GM23338 (cell line): ENCODE data around the gene ALDH2. TPM values are rescaled to one million over a fixed set of nuclear protein-coding genes. Genes with fewer than 3 reads are reported as not detected.

Experiments
- ATAC-seq: fragments of 200-7000 bp; cut with Tn5 transposase; 3 replicates; pipeline ENCODE4 v1.9.1; 2020
- DNase-seq: peaks from one replicate; pipeline ENCODE4 v3.0.0-alpha.2; 2015; ENCODE audit warnings: low spot score
- H2AFZ ChIP-seq: fragments of 200-600 bp; sonication (generic); 2 replicates; pipeline ENCODE4 v1.8.0; 2016; ENCODE audit warnings: antibody characterized with exemption, mild to moderate bottlenecking, moderate library complexity
- H3F3A ChIP-seq: fragments of 200-600 bp; sonication (generic); replicated peaks from 2 replicates; pipeline ENCODE4 v1.8.0; 2017; ENCODE audit warnings: antibody characterized with exemption, mixed run types, low read depth
- H3K27ac ChIP-seq: fragments of 200-600 bp; sonication (generic); 2 replicates; pipeline ENCODE4 v1.6.1; 2016; ENCODE audit warnings: low read depth
- H3K27me3 ChIP-seq: fragments of 200-600 bp; sonication (generic); 2 replicates; pipeline ENCODE4 v1.8.0; 2016; ENCODE audit warnings: mild to moderate bottlenecking, mixed run types, moderate library complexity; ENCODE audit not compliant: insufficient read depth
- H3K36me3 ChIP-seq: fragments of 200-600 bp; sonication (generic); 2 replicates; pipeline ENCODE4 v1.8.0; 2016; ENCODE audit warnings: mild to moderate bottlenecking; ENCODE audit not compliant: insufficient read depth
- H3K4me1 ChIP-seq: fragments of 200-600 bp; sonication (generic); 2 replicates; pipeline ENCODE4 v1.8.0; 2016; ENCODE audit warnings: mild to moderate bottlenecking, moderate library complexity; ENCODE audit not compliant: insufficient read depth
- H3K4me2 ChIP-seq: fragments of 200-600 bp; sonication (generic); 2 replicates; pipeline ENCODE4 v1.7.1; 2017; ENCODE audit warnings: mixed run types
- H3K4me3 ChIP-seq: fragments of 200-600 bp; sonication (generic); 2 replicates; pipeline ENCODE4 v1.6.1; 2016; ENCODE audit warnings: mixed run types
- H3K79me2 ChIP-seq: fragments of 200-600 bp; sonication (generic); replicated peaks from 2 replicates; pipeline ENCODE4 v1.8.0; 2017; ENCODE audit warnings: mild to moderate bottlenecking; ENCODE audit not compliant: insufficient read depth
- H3K9me2 ChIP-seq: fragments of 200-600 bp; sonication (generic); 2 replicates; pipeline ENCODE4 v1.8.0; 2017; ENCODE audit not compliant: insufficient read depth
- H4K20me1 ChIP-seq: fragments of 200-600 bp; sonication (generic); replicated peaks from 2 replicates; pipeline ENCODE4 v1.8.0; 2017; ENCODE audit warnings: mild to moderate bottlenecking; ENCODE audit not compliant: insufficient read depth
- H3K27ac Mint-ChIP-seq: 2 replicates; pipeline ENCODE4 v1.8.0; 2020; ENCODE audit warnings: inconsistent platforms, mild to moderate bottlenecking, moderate library complexity, mixed read lengths
- H3K27me3 Mint-ChIP-seq: 3 replicates; pipeline ENCODE4 v1.8.0; 2022; ENCODE audit warnings: low read depth, mild to moderate bottlenecking, moderate library complexity, mixed read lengths, inconsistent platforms; ENCODE audit not compliant: insufficient read depth, poor library complexity
- H3K36me3 Mint-ChIP-seq: 3 replicates; pipeline ENCODE4 v1.8.0; 2021; ENCODE audit warnings: low read depth, mild to moderate bottlenecking, inconsistent platforms, moderate library complexity, mixed read lengths
- H3K4me1 Mint-ChIP-seq: 3 replicates; pipeline ENCODE4 v1.8.0; 2020; ENCODE audit warnings: mild to moderate bottlenecking, inconsistent platforms, mixed read lengths
- H3K4me3 Mint-ChIP-seq: 3 replicates; pipeline ENCODE4 v1.8.0; 2021; ENCODE audit warnings: moderate library complexity, mild to moderate bottlenecking, inconsistent platforms, mixed read lengths
- H3K9me3 Mint-ChIP-seq: 3 replicates; pipeline ENCODE4 v1.8.0; 2020; ENCODE audit warnings: moderate library complexity, mild to moderate bottlenecking, inconsistent platforms, mixed read lengths
- CREB1 ChIP-seq: fragments of 250-450 bp; sonication (Bioruptor Pico); IDR thresholded peaks from 2 replicates; pipeline ENCODE4 v1.5.0; 2020; ENCODE audit warnings: low read depth, mild to moderate bottlenecking, moderate library complexity
- EZH2 ChIP-seq: fragments of 200-600 bp; sonication (generic); IDR thresholded peaks from one replicate; pipeline ENCODE4 v1.8.0; 2017; ENCODE audit warnings: antibody characterized with exemption, mild to moderate bottlenecking, low read depth; ENCODE audit not compliant: unreplicated experiment
- EZH2phosphoT487 ChIP-seq: fragments of 200-600 bp; sonication (generic); IDR thresholded peaks from one replicate; pipeline ENCODE4 v1.8.1; 2018; ENCODE audit warnings: antibody characterized with exemption; ENCODE audit not compliant: unreplicated experiment
- JUNB ChIP-seq: IDR thresholded peaks from one replicate; pipeline ENCODE4 v1.6.1; 2016; ENCODE audit warnings: antibody characterized with exemption; ENCODE audit not compliant: unreplicated experiment
- NANOG ChIP-seq: IDR thresholded peaks from 2 replicates; pipeline ENCODE4 v1.6.1; 2016; ENCODE audit warnings: antibody characterized with exemption, borderline replicate concordance
- POLR2AphosphoS5 ChIP-seq: IDR thresholded peaks from 2 replicates; pipeline ENCODE4 v1.6.1; 2016; ENCODE audit warnings: antibody characterized with exemption, low read depth
- STAT1 ChIP-seq: IDR thresholded peaks from one replicate; pipeline ENCODE4 v1.6.1; 2016; ENCODE audit warnings: antibody characterized with exemption; ENCODE audit not compliant: unreplicated experiment
- ZNF114 ChIP-seq: fragments of 250-450 bp; sonication (Bioruptor Pico); IDR thresholded peaks from 2 replicates; pipeline ENCODE4 v1.5.0; 2020; ENCODE audit warnings: mild to moderate bottlenecking, moderate library complexity
- ZNF331 ChIP-seq: fragments of 250-450 bp; sonication (Bioruptor Pico); IDR thresholded peaks from 2 replicates; pipeline ENCODE4 v1.5.0; 2020; ENCODE audit warnings: low read depth, mild to moderate bottlenecking, moderate library complexity
- polyA plus RNA-seq: library from polyadenylated mRNA; unstranded; fragments of >200 nt; fragmentation: Nextera tagmentation; extraction: Ambion mirVana; gene quantifications from 2 replicates; pipeline ENCODE4 v1.2.1, GENCODE V29; 2016
- total RNA-seq: library from RNA; depleted of rRNA; stranded (reverse); fragments of >200 nt; shearing (Covaris generic); gene quantifications from 2 replicates; pipeline ENCODE4 v1.2.3, GENCODE V29; 2014
- TF ChIP-seq, protein P1 (sequence below): IDR thresholded peaks from one replicate; pipeline ENCODE4 v1.6.1; 2018; ENCODE audit warnings: antibody characterized with exemption; ENCODE audit not compliant: unreplicated experiment
- TF ChIP-seq, protein P2 (sequence below): IDR thresholded peaks from 2 replicates; pipeline ENCODE4 v1.6.1; 2016; ENCODE audit warnings: antibody characterized with exemption
- TF ChIP-seq, protein P3 (sequence below), 2 experiments: fragments of 200-600 bp in 1 of 2; sonication (generic) in 1 of 2; conservative IDR thresholded peaks; 2 replicates each; pipeline versions ENCODE4 v1.5.1 to v1.6.1; 2016 to 2017; ENCODE audit warnings: antibody characterized with exemption in 2 of 2, low read depth in 2 of 2, mild to moderate bottlenecking in 2 of 2, moderate library complexity in 1 of 2
- TF ChIP-seq, protein P4 (sequence below): fragments of 250-450 bp; sonication (Bioruptor Pico); IDR thresholded peaks from 2 replicates; pipeline ENCODE4 v1.5.0; 2020; ENCODE audit warnings: mild to moderate bottlenecking, moderate library complexity

The ALDH2 gene
- total and polyA plus RNA-seq, 2 experiments from 2014 or later, result 14.9 to 50.5 TPM

DNA sequence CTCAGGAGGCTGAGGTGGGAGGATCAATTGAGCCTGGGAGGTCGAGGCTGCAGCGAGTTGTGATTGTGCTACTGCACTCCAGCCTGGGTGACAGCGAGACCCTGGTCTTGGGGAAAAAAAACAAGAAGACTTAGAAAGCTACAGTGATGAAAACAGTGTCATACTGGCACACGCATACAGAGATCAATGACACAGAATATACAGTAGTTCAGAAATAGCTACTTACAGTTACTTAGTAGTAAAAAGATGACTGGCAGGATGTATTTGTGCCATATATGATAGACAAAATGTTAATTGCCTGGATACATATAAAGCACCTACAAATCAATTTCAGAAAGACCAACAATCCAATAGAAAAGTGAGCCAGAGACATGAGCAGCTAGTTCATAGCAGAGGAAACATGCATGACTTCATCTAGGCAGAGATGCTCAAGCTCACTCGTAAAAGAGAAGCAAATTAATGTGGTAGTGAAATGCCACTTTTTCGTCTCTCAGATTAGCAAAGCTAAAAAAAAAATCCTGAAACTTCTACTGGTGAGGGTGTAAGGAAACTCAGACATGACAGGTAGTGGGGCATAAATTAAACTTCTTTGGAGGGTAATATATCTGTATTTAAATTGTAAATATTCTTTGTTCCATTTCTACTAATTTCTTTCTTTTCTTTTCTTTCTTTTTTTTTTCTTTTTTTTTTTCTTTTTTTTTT, 2.5 kb upstream of the ALDH2 start:
- Histone ChIP-seq H3K79me2 (peaks cover 17% of the 10 kb centered on the region), H2AFZ (no peak overlapping the region), H4K20me1 (no peaks in the 10 kb centered on the region; the same call in 1 of the 2 replicates), H3F3A (0 out of 2 replicates have a peak, but pooled peaks cover 8% of the 10 kb centered on the region), H3K9me2 (no peaks in the 10 kb centered on the region), H3K4me2 (no peak overlapping the region), H3K36me3 (no peaks in the 10 kb centered on the region), H3K4me3 (no peak overlapping the region), H3K4me1 (peaks cover 19% of the 10 kb centered on the region), H3K27ac (no peak overlapping the region), H3K27me3 (no peaks in the 10 kb centered on the region)
- TF ChIP-seq POLR2AphosphoS5 (no peak), NANOG (no peak), JUNB (no peak), ZNF331 (no peak), CREB1 (CRISPR knock-in tag) (no peak), EZH2 (no peak), ZNF114 (CRISPR knock-in tag) (no peak), STAT1 (no peak), EZH2phosphoT487 (no peak)
- TF ChIP-seq, protein P1, sequence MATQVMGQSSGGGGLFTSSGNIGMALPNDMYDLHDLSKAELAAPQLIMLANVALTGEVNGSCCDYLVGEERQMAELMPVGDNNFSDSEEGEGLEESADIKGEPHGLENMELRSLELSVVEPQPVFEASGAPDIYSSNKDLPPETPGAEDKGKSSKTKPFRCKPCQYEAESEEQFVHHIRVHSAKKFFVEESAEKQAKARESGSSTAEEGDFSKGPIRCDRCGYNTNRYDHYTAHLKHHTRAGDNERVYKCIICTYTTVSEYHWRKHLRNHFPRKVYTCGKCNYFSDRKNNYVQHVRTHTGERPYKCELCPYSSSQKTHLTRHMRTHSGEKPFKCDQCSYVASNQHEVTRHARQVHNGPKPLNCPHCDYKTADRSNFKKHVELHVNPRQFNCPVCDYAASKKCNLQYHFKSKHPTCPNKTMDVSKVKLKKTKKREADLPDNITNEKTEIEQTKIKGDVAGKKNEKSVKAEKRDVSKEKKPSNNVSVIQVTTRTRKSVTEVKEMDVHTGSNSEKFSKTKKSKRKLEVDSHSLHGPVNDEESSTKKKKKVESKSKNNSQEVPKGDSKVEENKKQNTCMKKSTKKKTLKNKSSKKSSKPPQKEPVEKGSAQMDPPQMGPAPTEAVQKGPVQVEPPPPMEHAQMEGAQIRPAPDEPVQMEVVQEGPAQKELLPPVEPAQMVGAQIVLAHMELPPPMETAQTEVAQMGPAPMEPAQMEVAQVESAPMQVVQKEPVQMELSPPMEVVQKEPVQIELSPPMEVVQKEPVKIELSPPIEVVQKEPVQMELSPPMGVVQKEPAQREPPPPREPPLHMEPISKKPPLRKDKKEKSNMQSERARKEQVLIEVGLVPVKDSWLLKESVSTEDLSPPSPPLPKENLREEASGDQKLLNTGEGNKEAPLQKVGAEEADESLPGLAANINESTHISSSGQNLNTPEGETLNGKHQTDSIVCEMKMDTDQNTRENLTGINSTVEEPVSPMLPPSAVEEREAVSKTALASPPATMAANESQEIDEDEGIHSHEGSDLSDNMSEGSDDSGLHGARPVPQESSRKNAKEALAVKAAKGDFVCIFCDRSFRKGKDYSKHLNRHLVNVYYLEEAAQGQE, result no peak
- TF ChIP-seq, protein P2, sequence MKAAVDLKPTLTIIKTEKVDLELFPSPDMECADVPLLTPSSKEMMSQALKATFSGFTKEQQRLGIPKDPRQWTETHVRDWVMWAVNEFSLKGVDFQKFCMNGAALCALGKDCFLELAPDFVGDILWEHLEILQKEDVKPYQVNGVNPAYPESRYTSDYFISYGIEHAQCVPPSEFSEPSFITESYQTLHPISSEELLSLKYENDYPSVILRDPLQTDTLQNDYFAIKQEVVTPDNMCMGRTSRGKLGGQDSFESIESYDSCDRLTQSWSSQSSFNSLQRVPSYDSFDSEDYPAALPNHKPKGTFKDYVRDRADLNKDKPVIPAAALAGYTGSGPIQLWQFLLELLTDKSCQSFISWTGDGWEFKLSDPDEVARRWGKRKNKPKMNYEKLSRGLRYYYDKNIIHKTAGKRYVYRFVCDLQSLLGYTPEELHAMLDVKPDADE, result no peak
- TF ChIP-seq, protein P3, sequence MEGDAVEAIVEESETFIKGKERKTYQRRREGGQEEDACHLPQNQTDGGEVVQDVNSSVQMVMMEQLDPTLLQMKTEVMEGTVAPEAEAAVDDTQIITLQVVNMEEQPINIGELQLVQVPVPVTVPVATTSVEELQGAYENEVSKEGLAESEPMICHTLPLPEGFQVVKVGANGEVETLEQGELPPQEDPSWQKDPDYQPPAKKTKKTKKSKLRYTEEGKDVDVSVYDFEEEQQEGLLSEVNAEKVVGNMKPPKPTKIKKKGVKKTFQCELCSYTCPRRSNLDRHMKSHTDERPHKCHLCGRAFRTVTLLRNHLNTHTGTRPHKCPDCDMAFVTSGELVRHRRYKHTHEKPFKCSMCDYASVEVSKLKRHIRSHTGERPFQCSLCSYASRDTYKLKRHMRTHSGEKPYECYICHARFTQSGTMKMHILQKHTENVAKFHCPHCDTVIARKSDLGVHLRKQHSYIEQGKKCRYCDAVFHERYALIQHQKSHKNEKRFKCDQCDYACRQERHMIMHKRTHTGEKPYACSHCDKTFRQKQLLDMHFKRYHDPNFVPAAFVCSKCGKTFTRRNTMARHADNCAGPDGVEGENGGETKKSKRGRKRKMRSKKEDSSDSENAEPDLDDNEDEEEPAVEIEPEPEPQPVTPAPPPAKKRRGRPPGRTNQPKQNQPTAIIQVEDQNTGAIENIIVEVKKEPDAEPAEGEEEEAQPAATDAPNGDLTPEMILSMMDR (conservative IDR thresholded peaks at IDR 0.05; ENCODE audit: low read depth in 2 of 2), result no peak
- TF ChIP-seq, protein P4, sequence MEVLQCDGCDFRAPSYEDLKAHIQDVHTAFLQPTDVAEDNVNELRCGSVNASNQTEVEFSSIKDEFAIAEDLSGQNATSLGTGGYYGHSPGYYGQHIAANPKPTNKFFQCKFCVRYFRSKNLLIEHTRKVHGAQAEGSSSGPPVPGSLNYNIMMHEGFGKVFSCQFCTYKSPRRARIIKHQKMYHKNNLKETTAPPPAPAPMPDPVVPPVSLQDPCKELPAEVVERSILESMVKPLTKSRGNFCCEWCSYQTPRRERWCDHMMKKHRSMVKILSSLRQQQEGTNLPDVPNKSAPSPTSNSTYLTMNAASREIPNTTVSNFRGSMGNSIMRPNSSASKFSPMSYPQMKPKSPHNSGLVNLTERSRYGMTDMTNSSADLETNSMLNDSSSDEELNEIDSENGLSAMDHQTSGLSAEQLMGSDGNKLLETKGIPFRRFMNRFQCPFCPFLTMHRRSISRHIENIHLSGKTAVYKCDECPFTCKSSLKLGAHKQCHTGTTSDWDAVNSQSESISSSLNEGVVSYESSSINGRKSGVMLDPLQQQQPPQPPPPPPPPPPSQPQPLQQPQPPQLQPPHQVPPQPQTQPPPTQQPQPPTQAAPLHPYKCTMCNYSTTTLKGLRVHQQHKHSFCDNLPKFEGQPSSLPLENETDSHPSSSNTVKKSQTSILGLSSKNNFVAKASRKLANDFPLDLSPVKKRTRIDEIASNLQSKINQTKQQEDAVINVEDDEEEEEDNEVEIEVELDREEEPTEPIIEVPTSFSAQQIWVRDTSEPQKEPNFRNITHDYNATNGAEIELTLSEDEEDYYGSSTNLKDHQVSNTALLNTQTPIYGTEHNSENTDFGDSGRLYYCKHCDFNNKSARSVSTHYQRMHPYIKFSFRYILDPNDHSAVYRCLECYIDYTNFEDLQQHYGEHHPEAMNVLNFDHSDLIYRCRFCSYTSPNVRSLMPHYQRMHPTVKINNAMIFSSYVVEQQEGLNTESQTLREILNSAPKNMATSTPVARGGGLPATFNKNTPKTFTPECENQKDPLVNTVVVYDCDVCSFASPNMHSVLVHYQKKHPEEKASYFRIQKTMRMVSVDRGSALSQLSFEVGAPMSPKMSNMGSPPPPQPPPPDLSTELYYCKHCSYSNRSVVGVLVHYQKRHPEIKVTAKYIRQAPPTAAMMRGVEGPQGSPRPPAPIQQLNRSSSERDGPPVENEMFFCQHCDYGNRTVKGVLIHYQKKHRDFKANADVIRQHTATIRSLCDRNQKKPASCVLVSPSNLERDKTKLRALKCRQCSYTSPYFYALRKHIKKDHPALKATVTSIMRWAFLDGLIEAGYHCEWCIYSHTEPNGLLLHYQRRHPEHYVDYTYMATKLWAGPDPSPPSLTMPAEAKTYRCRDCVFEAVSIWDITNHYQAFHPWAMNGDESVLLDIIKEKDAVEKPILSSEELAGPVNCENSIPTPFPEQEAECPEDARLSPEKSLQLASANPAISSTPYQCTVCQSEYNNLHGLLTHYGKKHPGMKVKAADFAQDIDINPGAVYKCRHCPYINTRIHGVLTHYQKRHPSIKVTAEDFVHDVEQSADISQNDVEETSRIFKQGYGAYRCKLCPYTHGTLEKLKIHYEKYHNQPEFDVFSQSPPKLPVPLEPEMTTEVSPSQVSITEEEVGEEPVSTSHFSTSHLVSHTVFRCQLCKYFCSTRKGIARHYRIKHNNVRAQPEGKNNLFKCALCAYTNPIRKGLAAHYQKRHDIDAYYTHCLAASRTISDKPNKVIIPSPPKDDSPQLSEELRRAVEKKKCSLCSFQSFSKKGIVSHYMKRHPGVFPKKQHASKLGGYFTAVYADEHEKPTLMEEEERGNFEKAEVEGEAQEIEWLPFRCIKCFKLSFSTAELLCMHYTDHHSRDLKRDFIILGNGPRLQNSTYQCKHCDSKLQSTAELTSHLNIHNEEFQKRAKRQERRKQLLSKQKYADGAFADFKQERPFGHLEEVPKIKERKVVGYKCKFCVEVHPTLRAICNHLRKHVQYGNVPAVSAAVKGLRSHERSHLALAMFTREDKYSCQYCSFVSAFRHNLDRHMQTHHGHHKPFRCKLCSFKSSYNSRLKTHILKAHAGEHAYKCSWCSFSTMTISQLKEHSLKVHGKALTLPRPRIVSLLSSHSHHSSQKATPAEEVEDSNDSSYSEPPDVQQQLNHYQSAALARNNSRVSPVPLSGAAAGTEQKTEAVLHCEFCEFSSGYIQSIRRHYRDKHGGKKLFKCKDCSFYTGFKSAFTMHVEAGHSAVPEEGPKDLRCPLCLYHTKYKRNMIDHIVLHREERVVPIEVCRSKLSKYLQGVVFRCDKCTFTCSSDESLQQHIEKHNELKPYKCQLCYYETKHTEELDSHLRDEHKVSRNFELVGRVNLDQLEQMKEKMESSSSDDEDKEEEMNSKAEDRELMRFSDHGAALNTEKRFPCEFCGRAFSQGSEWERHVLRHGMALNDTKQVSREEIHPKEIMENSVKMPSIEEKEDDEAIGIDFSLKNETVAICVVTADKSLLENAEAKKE, result no peak
- H3K4me1 Mint-ChIP-seq, result peaks cover 26% of the 10 kb centered on the region
- DNase-seq, result no peak
- H3K36me3 Mint-ChIP-seq, result peaks cover 17% of the 10 kb centered on the region
- peaks cover 14% of the 10 kb centered on the region; the same call in 2 of the 3 replicates for H3K9me3 Mint-ChIP-seq
- H3K4me3 Mint-ChIP-seq, result no peak overlapping the region
- no peak overlapping the region for H3K27ac Mint-ChIP-seq
- no peak for ATAC-seq
- peaks cover 24% of the 10 kb centered on the region for H3K27me3 Mint-ChIP-seq
